AG10803 (cell line): ENCODE measurements around the gene CAMTA2.

Experiments used
- DNase-seq: peaks from one replicate; pipeline ENCODE4 v3.0.0; 2010; ENCODE audit warnings: low read depth
- H3K4me3 ChIP-seq: 2 replicates; pipeline ENCODE4 v1.5.1; 2011; ENCODE audit warnings: mild to moderate bottlenecking, low read length, control low read depth
- CTCF ChIP-seq: conservative IDR thresholded peaks from 2 replicates; pipeline ENCODE4 v1.5.1; 2011; ENCODE audit warnings: mild to moderate bottlenecking, low read length, control low read depth, inconsistent platforms

Gene CAMTA2

DNA sequence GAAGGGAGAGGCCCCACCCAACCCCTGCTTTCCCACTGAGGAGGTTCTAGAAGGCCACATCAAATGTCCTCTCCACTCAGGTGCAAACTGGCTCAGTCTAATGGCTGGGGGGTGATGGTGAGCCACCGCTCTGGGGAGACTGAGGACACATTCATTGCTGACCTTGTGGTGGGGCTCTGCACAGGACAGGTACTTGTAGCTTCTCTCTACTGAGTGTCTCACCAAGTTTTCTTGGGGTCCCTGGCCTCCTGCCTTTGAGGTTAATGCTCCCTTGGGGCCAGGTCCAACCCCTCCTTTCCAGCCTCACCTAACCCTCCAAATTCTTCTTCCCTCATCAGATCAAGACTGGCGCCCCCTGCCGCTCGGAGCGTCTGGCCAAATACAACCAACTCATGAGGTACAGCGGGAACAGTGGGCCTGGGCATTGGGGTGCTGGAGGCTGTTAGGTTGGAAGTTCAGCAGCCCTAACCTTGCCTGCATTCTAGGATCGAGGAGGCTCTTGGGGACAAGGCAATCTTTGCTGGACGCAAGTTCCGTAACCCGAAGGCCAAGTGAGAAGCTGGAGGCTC lies 30.9 kb downstream of the CAMTA2 start:
- no peak; the same call in 1 of the 2 replicates for TF ChIP-seq CTCF
- no peak overlapping the region for H3K4me3 ChIP-seq
- no peak for DNase-seq

GRCh38 chr17:4955091-4955490 lies 32.4 kb downstream of the CAMTA2 start:
- TF ChIP-seq CTCF = no peak
- no peak for DNase-seq

DNA sequence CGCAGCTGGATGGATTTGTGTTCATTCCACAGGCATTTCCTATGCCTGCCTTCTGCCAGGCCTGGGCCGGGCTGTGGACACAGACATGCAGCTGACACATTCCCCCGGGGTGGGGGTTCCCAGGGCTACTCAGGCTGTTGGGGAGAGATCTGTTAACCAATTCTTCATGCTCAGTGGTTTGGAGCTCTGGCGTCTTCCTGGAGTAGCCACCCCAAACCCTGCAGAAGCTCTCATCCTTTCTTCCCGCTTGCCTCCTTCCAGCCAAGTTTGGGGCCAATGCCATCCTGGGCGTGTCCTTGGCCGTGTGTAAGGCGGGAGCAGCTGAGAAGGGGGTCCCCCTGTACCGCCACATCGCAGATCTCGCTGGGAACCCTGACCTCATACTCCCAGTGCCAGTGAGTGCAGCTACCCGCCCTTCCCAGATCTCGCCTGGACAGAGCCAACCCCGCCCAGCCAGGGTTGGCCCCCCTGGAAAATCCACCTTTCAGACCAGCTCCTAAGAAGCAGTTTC lies 34.0 kb downstream of the CAMTA2 start:
- TF ChIP-seq CTCF = no peak
- peak overlapping the region; percentile 20 for H3K4me3 ChIP-seq
- peak; percentile 88 for DNase-seq

More at GRCh38 chr17:4955091-4955490, 32.4 kb downstream of the CAMTA2 start:
- H3K4me3 ChIP-seq = no peak overlapping the region

DNA sequence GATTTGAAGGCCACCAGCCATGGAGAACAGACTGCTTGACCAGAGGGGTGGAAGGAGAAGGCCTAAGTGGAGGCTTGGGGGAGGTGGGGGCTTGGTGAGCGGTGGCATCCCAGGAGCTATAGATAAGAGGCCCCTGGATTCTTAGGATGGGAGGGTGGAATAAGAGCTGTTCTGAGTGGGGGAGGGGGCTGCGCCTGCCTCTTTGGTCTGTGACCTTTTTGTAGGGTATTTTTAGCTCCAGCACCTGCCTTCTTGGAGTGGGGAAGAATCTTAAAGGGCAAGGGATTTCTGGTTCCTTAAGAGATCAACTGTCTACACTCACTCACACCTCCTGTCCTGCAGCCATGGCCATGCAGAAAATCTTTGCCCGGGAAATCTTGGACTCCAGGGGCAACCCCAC lies 36.0 kb downstream of the CAMTA2 start:
- no peak for DNase-seq
- no peak overlapping the region for H3K4me3 ChIP-seq

DNA sequence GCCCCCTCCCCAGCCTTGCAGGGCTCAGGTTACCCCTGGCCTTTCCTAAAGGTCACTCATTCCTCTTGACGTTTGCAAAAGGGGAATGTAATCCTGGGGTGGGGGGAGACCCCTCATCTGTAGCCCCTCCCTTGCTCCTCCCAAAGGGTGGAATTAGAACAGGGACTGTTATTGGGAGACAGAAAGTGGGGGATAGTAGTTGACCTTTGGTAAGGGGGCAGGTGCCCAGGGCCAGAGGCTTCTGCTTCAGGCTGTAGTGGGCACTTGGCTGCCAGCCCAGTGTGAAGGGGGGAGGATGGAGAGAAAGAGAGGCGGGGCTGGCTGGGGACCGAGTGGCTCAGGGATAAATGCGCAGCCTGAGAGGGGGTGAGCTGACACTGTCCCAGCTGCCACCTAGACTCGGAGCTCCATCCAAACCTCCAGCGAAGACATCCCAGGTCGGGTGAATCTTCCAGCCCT lies 36.7 kb downstream of the CAMTA2 start, which contains the start of gene ENO3:
Gene ENO3, plus strand, starts transcription at position 374 of the 459 bp plus-strand sequence. CDS start 711 bp downstream, outside the sequence.
- H3K4me3 ChIP-seq = peak within 1 kb of the TSS; percentile 54
- DNase-seq = no peak

More for the DNA sequence above, 36.0 kb downstream of the CAMTA2 start:
- TF ChIP-seq CTCF = no peak

GRCh38 chr17:4950075-4950745 lies 37.3 kb downstream of the CAMTA2 start:
- no peak for DNase-seq
- H3K4me3 ChIP-seq = peak overlapping the region; percentile 54
- TF ChIP-seq CTCF = no peak

More for the DNA sequence above, 36.7 kb downstream of the CAMTA2 start, which contains the start of gene ENO3:
- no peak for TF ChIP-seq CTCF
